Right lobe of liver (tissue), 6 donors: Measurements from ENCODE around the gene TTC28. TPM values are rescaled to one million over a fixed set of nuclear protein-coding genes. Genes with fewer than 3 reads are reported as not detected.

ENCODE experiments used
- ATAC-seq, 4 donors: fragments of 200-7000 bp; cut with Tn5 transposase; one replicate each; pipeline ENCODE4 v1.9.1; 2020; ENCODE audit warnings: mild to moderate bottlenecking in 4 of 4, moderate library complexity in 4 of 4
- DNase-seq, 3 donors: peaks; one replicate each; pipeline ENCODE4 v3.0.0-alpha.2; 2020
- H3K27ac ChIP-seq, 3 donors: fragments of 200-600 bp; one replicate each; pipeline ENCODE4 v1.8.0; 2022
- H3K27me3 ChIP-seq, 2 donors: fragments of 200-600 bp; one replicate each; pipeline ENCODE4 v1.8.0; 2022
- H3K36me3 ChIP-seq, 4 donors: fragments of 200-600 bp; sonication (generic) in 1 of 4; one replicate each; pipeline versions ENCODE4 v1.5.1 to v1.8.0; 2017 to 2022; ENCODE audit warnings: control low read depth in 1 of 4
- H3K4me1 ChIP-seq, 4 donors: fragments of 200-600 bp; sonication (generic) in 1 of 4; one replicate each; pipeline versions ENCODE4 v1.5.1 to v1.8.0; 2017 to 2022; ENCODE audit warnings: control low read depth in 1 of 4
- H3K4me3 ChIP-seq, 3 donors: fragments of 200-600 bp; one replicate each; pipeline ENCODE4 v1.8.0; 2022
- H3K9me3 ChIP-seq, 4 donors: fragments of 200-600 bp; sonication (generic) in 1 of 4; one replicate each; pipeline versions ENCODE4 v1.5.1 to v1.8.0; 2017 to 2022; ENCODE audit warnings: control low read depth in 1 of 4
- CTCF ChIP-seq, 4 donors: fragments of 200-600 bp in 3 of 4; fragments of 450-650 bp in 1 of 4; IDR thresholded peaks; one replicate each; pipeline versions ENCODE4 v1.5.1 to v1.8.0; 2016 to 2022; ENCODE audit warnings: antibody characterized with exemption in 4 of 4, mild to moderate bottlenecking in 2 of 4
- POLR2A ChIP-seq: fragments of 450-650 bp; IDR thresholded peaks from one replicate; pipeline ENCODE4 v1.6.1; 2017; ENCODE audit warnings: antibody characterized with exemption, mild to moderate bottlenecking
- WGBS: methylation state at CpG from one replicate; pipeline ENCODE4 v1.1.6; 2018; ENCODE audit warnings: low coverage, low lambda C conversion rate; ENCODE audit not compliant: insufficient coverage; ENCODE audit errors: missing lambda C conversion rate; 5-methylcytosine and 5-hydroxymethylcytosine counted together
- intact Hi-C, 2 donors: fragments of 100-400 bp; cut with DNase I; formaldehyde crosslinking; loops; one replicate each; pipeline versions ENCODE4 v1.11.2 to v1.14.1; 2022
- total RNA-seq, 6 experiments: library from RNA; depleted of rRNA in 2 of 6; stranded (reverse); fragments of >200 nt in 2 of 6; fragmentation: NEBNext Ultra II Directional in 3 of 6; extraction: Animal tissue kit (Norgen Biotek cat#: 25700) in 3 of 6; gene quantifications; one replicate each; pipeline versions ENCODE4 v1.1.0 to v1.2.4, GENCODE V29; 2016 to 2023
- donor health status: DM: no; HTN: yes; CAD: no.
- donor health status: DM: no; HTN: no; CAD: no.
- donor health status: DM: no; HTN: no; CAD: no.
- donor health status: DM: no; HTN: yes; CAD: no.
- donor health status: DM: no; HTN: yes; CAD: no.

Gene TTC28
- total RNA-seq, 6 experiments from 2014 or later: 9.4 to 38.3 (median 15.0) TPM

GRCh38 chr22:28139516-28139915 is 540.1 kb downstream of the TTC28 start:
- Histone ChIP-seq H3K4me1 (no peaks in the 10 kb centered on the region), H3K27me3 (no peaks in the 10 kb centered on the region), H3K4me3 (no peak overlapping the region), H3K36me3 (no peaks in the 10 kb centered on the region), H3K27ac (no peak overlapping the region), H3K9me3 (no peaks in the 10 kb centered on the region)
- intact Hi-C loops: no loop called here
- 67% methylated on average over 1 of the region's 1 CpG for WGBS
- no peak for DNase-seq
- TF ChIP-seq POLR2A (no peak), CTCF (IDR thresholded peaks at IDR 0.05) (no peak)
- ATAC-seq: no peak

- ATAC-seq (no peak), DNase-seq (no peak)
- no peaks in the 10 kb centered on the region for H3K27me3 ChIP-seq
- no peaks in the 10 kb centered on the region for H3K36me3 ChIP-seq
- 100% methylated on average over 2 of the region's 3 CpGs for WGBS
- H3K4me3 ChIP-seq: no peak overlapping the region
- no peaks in the 10 kb centered on the region for H3K4me1 ChIP-seq
- H3K9me3 ChIP-seq: no peaks in the 10 kb centered on the region
- TF ChIP-seq POLR2A (no peak), CTCF (IDR thresholded peaks at IDR 0.05) (no peak)
- H3K27ac ChIP-seq: no peak overlapping the region
- intact Hi-C loops: no loop called here
Measured at GRCh38 chr22:28137036-28137435, 542.6 kb downstream of the TTC28 start.

GRCh38 chr22:28132466-28132865 is 547.2 kb downstream of the TTC28 start:
- Histone ChIP-seq H3K9me3 (no peaks in the 10 kb centered on the region), H3K4me3 (no peak overlapping the region), H3K27ac (no peak overlapping the region), H3K36me3 (no peaks in the 10 kb centered on the region), H3K4me1 (no peaks in the 10 kb centered on the region), H3K27me3 (no peaks in the 10 kb centered on the region)
- intact Hi-C loops: no loop called here
- no peak for ATAC-seq
- TF ChIP-seq POLR2A: no peak
- no peak for TF ChIP-seq CTCF (IDR thresholded peaks at IDR 0.05)
- 82% methylated on average over 2 of the region's 2 CpGs for WGBS
- no peak for DNase-seq

GRCh38 chr22:28129319-28129962 is 550.2 kb downstream of the TTC28 start:
- Histone ChIP-seq H3K27me3 (no peaks in the 10 kb centered on the region), H3K4me3 (no peak overlapping the region), H3K36me3 (no peaks in the 10 kb centered on the region), H3K4me1 (no peaks in the 10 kb centered on the region), H3K9me3 (no peaks in the 10 kb centered on the region), H3K27ac (no peak overlapping the region)
- TF ChIP-seq CTCF (IDR thresholded peaks at IDR 0.05): no peak
- TF ChIP-seq POLR2A: no peak
- DNase-seq (no peak), ATAC-seq (no peak)
- intact Hi-C loops: no loop called here
- 83% methylated on average over 7 of the region's 7 CpGs for WGBS

- no peak overlapping the region for H3K4me3 ChIP-seq
- TF ChIP-seq CTCF (IDR thresholded peaks at IDR 0.05) (no peak), POLR2A (no peak)
- WGBS: 84% methylated on average over 4 of the region's 4 CpGs
- no peaks in the 10 kb centered on the region for H3K36me3 ChIP-seq
- H3K9me3 ChIP-seq: no peaks in the 10 kb centered on the region
- ATAC-seq (no peak), DNase-seq (no peak)
- H3K27ac ChIP-seq: no peak overlapping the region
- intact Hi-C loops: no loop called here
- H3K27me3 ChIP-seq: no peaks in the 10 kb centered on the region
- H3K4me1 ChIP-seq: no peaks in the 10 kb centered on the region
Measured at GRCh38 chr22:28128827-28129226, 550.8 kb downstream of the TTC28 start.
